Measurements from ENCODE around the gene NRSN2. TPM values are rescaled to one million over a fixed set of nuclear protein-coding genes. Genes with fewer than 3 reads are reported as not detected.

NRSN2 gene
- total RNA-seq, 1 experiment from 2014 or later: 44.9 TPM

GRCh38 chr20:362271-363254 lies 15.7 kb downstream of the NRSN2 start:
- H3K4me3 ChIP-seq (ENCODE audit: low read depth in 2 of 2, low read length in 2 of 2): no peak overlapping the region
- no peaks in the 10 kb centered on the region for H3K36me3 ChIP-seq (ENCODE audit: control insufficient read depth, insufficient read depth, low read length)
- ChIA-PET POLR2A (interaction anchor here (1.0 kb wide), 1 partner anchor 31 kb away, joined by 3 read pairs; no protein-coding TSS in a partner anchor), CTCF (interaction anchor here (0.6 to 0.9 kb wide), 2 partner anchors 10 to 59 kb away, joined by 4 to 5 read pairs; no protein-coding TSS in a partner anchor)
- no TSS peak for BruUV-seq (replicated peaks)
- intact Hi-C loops (cut with micrococcal nuclease; ENCODE audit: unreplicated experiment) (no loop called here), in situ Hi-C loops (cut with HindIII; ENCODE audit: low pct_unique_long_range_greater_than_20kb, low sequenced_read_pairs) (no loop called here)
- no peaks in the 10 kb centered on the region for H3K9me3 ChIP-seq (ENCODE audit: control insufficient read depth, insufficient read depth, low read depth, low read length)
- H3K27me3 ChIP-seq (ENCODE audit: control insufficient read depth, insufficient read depth, low read length): no peaks in the 10 kb centered on the region
- peak; percentile 63 for ATAC-seq
- no peak for TF ChIP-seq REST (IDR thresholded peaks at IDR 0.05; ENCODE audit: insufficient read depth in 1 of 2, low read depth in 2 of 2, low read length in 1 of 2)
- TF ChIP-seq SIN3A (IDR thresholded peaks at IDR 0.05; ENCODE audit: borderline replicate concordance, insufficient read depth, low read depth, low read length): no peak
- TF ChIP-seq CTCF (IDR thresholded peaks at IDR 0.05): no peak
- no peak for TF ChIP-seq TCF7L2 (IDR thresholded peaks at IDR 0.05; ENCODE audit: low read depth, low read length)
- TF ChIP-seq POLR2AphosphoS5 (IDR thresholded peaks at IDR 0.05; ENCODE audit: low read depth, low read length): no peak
- H3K27ac ChIP-seq (ENCODE audit: low read length): peak overlapping the region; percentile 62; the same call in 1 of the 2 replicates
- DNase-seq (ENCODE audit: low read depth, low spot score): no peak
- peaks cover 24% of the 10 kb centered on the region for H3K4me1 ChIP-seq (ENCODE audit: control insufficient read depth, insufficient read depth, low read length)

GRCh38 chr20:363319-364078 lies 16.6 kb downstream of the NRSN2 start:
- ChIA-PET CTCF (no interaction called here), POLR2A (interaction anchor here (1.0 kb wide), 1 partner anchor 30 kb away, joined by 3 read pairs; no protein-coding TSS in a partner anchor)
- DNase-seq (ENCODE audit: low read depth, low spot score): no peak
- no peak overlapping the region for H3K4me3 ChIP-seq (ENCODE audit: low read depth in 2 of 2, low read length in 2 of 2)
- peak; percentile 64 for ATAC-seq
- no peak for TF ChIP-seq POLR2AphosphoS5 (IDR thresholded peaks at IDR 0.05; ENCODE audit: low read depth, low read length)
- TF ChIP-seq CTCF (IDR thresholded peaks at IDR 0.05): no peak
- no peak for TF ChIP-seq TCF7L2 (IDR thresholded peaks at IDR 0.05; ENCODE audit: low read depth, low read length)
- TF ChIP-seq SIN3A (IDR thresholded peaks at IDR 0.05; ENCODE audit: borderline replicate concordance, insufficient read depth, low read depth, low read length): no peak
- TF ChIP-seq REST (IDR thresholded peaks at IDR 0.05; ENCODE audit: insufficient read depth in 1 of 2, low read depth in 2 of 2, low read length in 1 of 2): no peak
- intact Hi-C loops (cut with micrococcal nuclease; ENCODE audit: unreplicated experiment) (no loop called here), in situ Hi-C loops (cut with HindIII; ENCODE audit: low pct_unique_long_range_greater_than_20kb, low sequenced_read_pairs) (no loop called here)
- H3K9me3 ChIP-seq (ENCODE audit: control insufficient read depth, insufficient read depth, low read depth, low read length): no peaks in the 10 kb centered on the region
- H3K27ac ChIP-seq (ENCODE audit: low read length): peak overlapping the region; percentile 48; the same call in 1 of the 2 replicates
- no peaks in the 10 kb centered on the region for H3K27me3 ChIP-seq (ENCODE audit: control insufficient read depth, insufficient read depth, low read length)
- peaks cover 24% of the 10 kb centered on the region for H3K4me1 ChIP-seq (ENCODE audit: control insufficient read depth, insufficient read depth, low read length)
- BruUV-seq (replicated peaks): no TSS peak
- H3K36me3 ChIP-seq (ENCODE audit: control insufficient read depth, insufficient read depth, low read length): no peaks in the 10 kb centered on the region
